Islet of Langerhans (tissue), 1 donor: ENCODE measurements around the gene FADD.
"Not testable (repeated sequence)": the region's sequence is repeated elsewhere in the genome, so short reads cannot be mapped to it uniquely, and the experiment has no call there.

Source experiments
- FAIRE-seq: peaks from one replicate; lab custom pipeline; 2011; peaks lifted over from hg19 to GRCh38; lab: Jason Lieb, UNC

The FADD gene

DNA sequence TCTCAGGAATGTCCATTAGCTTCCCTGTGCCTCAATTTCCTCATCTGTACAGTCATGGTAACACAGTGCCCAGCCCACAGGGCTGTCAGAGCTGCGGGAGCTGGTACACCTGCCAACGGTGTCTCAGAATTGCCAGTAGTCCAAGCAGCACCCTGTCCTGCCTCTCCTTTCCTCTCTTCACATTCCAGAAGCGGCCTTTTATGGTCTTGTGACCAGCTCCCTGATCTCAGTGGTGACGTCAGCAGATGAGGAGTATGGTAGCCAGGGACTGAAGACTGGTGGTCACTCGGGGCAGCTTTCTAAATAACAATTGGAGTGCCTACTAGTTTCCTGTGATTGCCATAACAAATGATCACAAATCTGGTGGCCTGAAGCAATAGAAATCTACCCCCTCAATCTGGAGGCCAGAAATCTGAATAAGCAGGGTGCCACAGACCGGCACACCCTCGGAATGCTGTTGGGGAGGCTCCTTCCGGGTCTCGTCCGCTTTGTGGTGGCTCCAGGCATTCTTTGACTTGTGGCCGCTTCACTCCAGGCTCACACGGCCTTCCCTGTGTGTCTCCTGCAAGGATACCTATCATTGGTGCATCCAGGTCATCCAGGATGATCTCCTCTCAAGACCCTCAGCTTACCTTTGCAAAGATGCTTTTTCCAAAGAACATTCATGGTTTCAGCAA is 2.1 kb downstream of the FADD start:
- FAIRE-seq, result no peak

DNA sequence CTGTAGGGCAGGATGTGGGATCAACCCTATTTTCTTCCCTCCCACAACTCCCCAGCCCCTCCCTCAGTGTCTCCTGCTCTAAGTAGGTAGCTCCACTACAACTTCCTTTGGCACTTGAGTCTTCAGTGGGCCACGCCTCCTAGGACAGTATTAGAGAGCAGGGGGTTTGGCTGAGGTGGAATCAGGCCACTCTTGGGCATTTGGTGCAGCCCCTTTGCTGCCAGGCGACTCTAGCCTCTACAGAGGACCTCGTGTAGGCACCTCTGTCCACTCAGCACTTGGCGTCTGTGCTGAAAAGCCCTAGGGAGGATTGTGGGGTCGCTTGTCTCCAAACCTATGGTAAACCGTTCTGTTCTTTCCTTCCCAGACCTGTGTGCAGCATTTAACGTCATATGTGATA is 2.7 kb downstream of the FADD start:
- no peak for FAIRE-seq

DNA sequence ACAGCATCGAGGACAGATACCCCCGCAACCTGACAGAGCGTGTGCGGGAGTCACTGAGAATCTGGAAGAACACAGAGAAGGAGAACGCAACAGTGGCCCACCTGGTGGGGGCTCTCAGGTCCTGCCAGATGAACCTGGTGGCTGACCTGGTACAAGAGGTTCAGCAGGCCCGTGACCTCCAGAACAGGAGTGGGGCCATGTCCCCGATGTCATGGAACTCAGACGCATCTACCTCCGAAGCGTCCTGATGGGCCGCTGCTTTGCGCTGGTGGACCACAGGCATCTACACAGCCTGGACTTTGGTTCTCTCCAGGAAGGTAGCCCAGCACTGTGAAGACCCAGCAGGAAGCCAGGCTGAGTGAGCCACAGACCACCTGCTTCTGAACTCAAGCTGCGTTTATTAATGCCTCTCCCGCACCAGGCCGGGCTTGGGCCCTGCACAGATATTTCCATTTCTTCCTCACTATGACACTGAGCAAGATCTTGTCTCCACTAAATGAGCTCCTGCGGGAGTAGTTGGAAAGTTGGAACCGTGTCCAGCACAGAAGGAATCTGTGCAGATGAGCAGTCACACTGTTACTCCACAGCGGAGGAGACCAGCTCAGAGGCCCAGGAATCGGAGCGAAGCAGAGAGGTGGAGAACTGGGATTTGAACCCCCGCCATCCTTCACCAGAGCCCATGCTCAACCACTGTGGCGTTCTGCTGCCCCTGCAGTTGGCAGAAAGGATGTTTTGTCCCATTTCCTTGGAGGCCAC is 3.3 kb downstream of the FADD start:
- no peak for FAIRE-seq

DNA sequence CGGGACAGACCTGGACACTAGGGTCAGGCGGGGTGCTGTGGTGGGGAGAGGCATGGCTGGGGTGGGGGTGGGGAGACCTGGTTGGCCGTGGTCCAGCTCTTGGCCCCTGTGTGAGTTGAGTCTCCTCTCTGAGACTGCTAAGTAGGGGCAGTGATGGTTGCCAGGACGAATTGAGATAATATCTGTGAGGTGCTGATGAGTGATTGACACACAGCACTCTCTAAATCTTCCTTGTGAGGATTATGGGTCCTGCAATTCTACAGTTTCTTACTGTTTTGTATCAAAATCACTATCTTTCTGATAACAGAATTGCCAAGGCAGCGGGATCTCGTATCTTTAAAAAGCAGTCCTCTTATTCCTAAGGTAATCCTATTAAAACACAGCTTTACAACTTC is 3.9 kb downstream of the FADD start:
- no peak for FAIRE-seq

DNA sequence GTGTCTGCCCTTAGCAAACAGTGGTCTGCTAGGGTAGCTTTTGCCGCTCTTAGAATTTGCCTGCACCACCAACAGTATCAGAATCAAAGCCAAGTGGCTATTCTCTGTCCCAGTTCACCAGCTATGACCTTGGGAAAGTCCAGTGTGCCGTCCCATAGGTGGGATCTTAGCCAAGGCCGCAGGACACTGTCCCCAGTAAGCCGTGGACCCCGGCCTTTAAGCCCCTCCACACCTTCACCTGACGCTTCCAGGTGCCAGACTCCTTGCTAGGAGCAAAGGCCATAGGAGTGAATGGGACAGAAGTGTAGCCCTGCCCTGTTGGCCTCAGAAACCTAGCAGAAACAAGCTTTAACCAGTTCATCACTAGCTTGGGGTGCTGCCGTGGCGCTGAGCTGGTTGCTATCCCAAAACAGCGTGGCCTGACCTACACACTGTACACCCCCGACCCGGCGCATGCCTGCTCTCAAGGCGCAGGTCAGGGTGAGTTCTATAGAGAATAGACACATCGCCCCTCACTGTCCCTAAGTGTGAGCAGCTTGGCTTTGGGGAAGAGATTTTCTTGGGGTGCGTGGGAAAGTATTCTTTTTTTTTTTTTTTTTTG is 4.5 kb downstream of the FADD start:
- FAIRE-seq, result no peak

DNA sequence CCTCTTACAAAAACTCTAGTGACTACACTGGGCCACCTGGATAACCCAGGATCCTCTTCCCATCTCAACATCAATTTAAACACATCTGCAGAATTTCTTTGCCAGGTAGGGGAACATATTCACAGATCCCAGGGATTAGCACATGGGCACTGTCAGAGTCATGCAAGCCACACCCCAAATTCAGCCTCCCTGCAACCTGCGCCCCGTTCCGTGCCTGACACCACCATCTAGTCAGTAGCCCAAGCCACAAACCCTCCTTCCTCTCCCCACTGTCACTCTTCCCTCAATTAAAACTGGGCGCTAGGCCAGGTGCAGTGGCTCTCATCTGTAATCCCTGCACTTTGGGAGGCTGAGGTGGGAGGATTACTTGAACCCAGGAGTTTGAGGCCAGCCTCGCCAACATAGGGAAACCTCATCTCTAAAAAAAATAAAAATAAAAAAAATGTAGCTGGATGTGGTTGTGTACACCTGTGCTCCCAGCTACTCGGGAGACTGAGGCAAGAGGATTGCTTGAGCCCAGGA is 6.4 kb downstream of the FADD start:
- FAIRE-seq, result no peak

DNA sequence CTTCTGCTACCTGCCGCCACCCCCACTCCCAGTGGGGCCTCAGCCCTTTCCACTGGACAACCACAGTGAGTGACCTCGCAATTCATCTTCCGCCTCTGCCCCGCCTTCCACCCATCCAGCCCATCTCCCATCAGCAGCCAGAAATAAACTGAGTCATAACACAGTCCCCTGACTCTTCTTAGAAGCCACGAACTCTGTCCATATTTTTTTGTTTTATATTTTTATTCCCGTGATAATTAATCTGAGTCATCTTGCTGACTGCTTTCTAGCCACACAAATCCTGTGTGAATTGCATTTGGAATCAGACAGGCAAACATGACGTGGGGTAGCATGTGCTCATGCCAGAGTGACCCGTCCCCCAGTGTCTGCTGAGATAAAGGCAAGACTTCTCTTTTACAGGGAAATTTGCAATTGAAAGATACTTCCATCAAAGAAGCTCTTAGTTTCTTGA is 7.0 kb downstream of the FADD start:
- FAIRE-seq, result no peak

DNA sequence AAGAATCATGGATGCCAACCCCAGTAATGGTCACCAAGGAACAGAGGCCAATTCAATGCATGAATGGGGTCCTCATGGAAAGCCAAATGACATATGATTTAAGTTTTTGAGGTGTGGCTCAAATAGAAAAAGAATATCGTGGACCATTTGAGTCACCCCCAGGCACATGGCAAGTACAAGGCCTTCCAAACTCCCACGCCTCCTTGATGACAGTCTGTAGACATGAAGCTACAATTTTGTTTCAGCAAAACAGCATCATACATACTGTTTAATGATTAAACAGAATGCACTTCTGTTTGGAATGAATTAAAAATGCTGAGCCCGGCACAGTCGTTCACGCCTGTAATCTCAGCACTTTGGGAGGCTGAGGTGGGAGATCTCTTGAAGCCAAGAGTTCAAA is 7.4 kb downstream of the FADD start:
- no peak for FAIRE-seq

DNA sequence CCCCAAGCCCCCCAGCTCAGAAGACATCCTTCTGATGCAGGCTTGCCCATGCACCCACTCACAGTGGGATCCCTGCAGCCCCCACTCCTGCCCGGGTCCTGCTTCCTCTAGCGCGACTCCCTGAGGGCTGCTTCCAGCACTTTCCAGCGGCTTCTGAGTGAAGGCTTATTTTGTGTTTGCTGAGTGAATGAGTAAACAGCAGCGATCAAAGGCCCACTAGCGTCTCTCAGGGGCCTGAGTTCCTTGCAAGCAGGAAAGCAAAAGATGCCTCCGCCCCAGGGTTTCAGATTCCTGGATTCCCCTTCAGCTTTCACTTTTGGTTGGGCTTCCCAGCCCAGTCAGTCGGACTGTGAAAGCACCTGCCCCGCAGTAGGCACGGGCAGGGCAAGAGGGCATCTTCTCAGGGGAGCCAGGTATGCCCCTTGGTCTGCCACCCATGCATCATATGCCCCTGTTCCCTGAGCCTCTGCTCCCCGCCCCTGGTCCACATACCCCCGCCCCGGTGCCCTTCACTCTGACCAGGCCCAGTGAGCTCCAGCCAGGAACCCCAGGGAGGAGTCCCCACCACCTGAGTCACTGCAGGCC is 9.2 kb downstream of the FADD start:
- FAIRE-seq, result no peak

DNA sequence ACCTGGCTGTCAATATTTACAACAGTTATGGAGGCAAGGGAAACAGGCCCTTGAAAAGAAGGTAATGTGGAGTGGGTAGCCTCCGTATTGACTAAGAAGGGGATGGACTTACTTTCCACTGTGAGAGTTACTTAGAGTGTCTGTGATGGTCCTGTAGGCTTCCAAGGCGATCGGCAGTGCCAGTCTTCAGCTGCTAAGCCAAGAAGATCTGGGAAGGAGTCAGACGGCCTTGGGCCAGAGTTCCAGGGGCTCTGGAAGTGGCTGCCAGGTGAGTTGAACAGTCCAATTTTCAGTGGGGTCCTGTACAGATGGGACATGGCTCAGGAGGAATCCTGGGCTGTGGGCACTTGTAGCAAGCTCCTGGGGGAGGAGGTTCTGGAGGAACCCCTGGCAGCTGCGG is 14.3 kb downstream of the FADD start:
- FAIRE-seq, result not testable (repeated sequence)

DNA sequence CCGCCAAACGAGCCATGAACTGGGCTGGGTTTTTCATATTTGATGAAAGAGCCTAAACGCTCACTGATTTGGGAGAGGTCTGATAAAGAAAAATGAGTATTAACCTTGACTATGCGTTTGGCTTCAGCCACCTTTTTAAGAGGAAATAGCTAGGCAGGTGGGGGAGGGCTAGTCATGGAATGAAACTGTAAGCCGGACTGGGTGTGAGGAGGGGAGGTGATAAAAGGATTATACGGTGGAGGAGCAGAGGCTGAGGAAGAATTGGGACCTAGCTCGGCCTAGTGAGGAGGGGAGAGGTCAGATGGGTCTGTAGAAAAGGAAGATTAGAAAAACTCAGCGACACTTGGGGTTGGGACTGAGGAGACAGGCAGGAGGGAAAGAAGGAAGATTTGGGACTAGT is 15.0 kb downstream of the FADD start:
- not testable (repeated sequence) for FAIRE-seq

DNA sequence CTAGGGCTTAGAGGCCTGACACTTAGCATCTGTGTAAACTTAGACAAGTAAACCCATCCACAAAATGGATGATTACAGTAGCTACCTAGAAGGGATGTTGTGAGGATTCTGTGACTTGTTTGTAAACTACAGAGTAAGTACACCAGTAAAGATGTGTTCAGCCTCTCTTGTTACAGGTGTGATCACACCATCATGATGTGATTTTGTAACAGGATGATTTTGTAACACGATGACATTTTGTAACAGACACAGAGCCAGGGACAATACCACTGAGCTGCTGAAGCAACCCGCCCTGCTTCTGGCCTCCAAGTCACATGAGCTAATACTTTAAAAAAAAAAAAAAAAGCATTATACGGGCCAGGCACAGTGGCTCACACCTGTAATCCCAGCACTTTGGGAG is 17.0 kb downstream of the FADD start:
- no peak for FAIRE-seq

DNA sequence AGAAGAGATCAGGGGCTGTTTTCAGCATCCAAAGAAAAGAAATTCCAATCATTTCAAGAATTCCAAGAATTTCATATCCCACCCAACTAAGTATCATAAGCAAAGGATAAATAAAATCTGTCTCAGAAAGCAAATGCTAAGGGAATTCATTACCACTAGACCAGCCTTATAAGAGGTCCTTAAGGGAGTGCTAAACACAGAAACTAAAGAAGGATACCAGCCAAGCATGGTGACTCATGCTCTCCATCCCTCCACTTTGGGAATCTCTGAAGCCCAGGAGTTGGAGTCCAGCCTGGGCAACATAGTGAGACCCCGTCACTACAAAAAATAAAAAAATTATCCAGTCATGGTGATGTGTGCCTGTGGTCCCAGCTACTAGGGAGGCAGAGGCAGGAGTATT is 17.8 kb downstream of the FADD start:
- no peak for FAIRE-seq

DNA sequence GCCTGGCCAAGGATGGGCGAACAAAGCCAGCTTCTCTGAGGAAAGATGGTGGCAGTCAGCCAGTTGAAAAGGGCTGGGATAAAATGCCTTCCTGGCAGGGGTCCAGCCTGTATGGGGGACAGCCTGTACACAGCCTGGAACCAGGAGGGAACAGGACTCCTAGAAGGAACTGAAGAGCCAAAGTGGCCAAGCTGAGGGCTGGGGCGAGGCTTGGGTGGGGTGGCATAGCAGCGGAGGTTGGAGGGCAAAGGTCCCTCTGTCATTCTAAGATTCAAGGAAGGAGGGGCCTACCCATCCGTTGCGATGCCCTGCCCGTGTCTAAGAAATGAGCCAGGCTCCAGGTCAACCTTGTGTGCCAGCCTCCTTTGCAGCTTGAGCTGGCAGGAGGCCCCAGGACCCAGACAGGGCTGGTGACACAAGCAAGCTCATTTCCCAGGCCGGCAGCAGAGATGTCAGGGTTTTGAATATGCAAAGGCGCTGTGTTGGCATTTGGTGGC is 22.6 kb downstream of the FADD start:
- FAIRE-seq, result no peak

DNA sequence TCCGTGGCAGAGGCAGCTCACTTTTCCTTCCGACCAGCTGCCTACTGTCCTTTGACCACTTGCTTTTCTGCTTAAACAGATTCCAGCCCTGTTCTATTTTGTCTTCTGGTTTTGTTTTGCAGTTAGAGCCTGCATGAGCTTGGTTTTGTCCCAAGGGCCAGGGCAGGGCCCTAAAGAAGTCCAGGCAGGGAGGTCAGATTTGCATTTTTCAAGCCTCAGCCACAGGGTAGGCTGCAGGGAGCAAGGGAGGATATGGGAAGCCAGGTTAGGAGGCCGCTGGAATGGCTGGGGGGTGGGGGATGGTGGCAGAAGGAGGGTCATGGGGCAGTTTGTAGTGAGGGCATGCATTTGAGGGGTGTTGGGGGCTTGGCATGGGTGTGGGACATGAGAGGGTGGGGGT is 23.1 kb downstream of the FADD start:
- FAIRE-seq, result no peak

DNA sequence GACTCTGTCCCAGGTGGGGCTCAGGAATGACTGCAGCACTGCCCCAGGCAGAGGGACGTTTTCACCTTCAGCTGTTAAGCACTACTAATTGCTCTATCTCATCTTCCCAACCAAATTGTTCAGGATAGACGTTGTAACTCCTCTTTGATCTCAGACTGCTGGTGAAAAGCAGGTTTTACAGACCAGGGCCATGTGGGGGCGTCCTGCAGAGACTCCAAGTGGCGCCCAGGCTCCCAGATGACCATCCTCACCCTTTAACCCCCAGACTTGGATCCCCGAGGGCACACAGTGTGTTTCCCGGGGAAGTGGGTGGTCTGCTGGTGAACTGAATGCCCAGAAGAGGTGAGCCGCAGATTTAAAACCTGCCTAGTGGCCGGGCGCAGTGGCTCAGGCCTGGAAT is 23.9 kb downstream of the FADD start:
- FAIRE-seq, result no peak

DNA sequence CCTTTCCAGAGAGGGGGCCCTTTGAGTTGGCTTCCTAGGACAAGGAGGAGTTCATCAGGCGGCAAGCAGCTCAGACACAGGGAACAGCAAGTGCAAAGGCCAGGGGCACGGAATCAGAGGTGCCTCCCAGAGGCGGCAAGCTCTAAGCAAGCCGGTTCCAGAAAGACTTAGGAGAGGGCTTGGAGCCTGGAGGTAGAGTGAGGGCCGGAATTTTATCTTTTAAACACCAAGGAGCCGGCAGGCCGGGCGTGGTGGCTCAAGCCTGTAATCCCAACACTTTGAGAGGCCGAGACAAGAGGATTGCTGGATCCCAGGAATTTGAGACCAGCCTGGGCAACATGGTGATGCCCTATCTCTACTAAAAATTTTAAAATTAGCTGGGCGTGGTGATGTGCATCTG is 26.6 kb downstream of the FADD start:
- no peak for FAIRE-seq

DNA sequence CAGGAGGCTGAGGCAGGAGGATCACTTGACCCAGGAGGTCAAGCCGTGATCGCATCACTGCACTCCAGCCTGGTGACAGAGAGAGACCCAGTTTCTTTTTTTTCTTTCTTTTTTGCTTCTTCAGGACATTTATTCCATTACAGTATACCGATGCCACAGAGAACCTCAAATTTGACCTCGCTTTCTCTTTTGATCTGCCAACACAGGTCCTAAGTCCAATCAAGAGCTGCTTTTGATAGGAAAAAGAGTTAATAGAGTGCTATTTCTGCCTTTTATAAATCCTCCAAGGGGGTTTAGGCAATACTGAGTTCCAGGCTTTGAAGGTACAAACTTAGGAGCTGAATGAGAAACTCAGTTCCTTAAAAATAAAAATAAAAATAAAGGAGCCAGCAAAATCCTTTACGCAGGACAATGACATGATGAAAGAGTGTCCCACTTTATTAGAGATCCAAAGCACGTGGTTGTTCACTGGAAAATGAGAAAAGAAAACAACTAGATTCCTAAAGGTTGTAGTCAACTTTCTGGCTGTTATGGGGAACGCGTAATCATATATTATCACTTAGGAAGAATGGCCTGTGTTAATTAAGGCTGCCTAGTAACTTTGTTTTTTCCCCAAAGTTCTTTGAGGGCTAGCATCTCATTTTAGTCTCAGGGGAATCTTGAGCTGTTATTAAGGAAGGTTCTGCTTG is 27.2 kb downstream of the FADD start:
- no peak for FAIRE-seq

DNA sequence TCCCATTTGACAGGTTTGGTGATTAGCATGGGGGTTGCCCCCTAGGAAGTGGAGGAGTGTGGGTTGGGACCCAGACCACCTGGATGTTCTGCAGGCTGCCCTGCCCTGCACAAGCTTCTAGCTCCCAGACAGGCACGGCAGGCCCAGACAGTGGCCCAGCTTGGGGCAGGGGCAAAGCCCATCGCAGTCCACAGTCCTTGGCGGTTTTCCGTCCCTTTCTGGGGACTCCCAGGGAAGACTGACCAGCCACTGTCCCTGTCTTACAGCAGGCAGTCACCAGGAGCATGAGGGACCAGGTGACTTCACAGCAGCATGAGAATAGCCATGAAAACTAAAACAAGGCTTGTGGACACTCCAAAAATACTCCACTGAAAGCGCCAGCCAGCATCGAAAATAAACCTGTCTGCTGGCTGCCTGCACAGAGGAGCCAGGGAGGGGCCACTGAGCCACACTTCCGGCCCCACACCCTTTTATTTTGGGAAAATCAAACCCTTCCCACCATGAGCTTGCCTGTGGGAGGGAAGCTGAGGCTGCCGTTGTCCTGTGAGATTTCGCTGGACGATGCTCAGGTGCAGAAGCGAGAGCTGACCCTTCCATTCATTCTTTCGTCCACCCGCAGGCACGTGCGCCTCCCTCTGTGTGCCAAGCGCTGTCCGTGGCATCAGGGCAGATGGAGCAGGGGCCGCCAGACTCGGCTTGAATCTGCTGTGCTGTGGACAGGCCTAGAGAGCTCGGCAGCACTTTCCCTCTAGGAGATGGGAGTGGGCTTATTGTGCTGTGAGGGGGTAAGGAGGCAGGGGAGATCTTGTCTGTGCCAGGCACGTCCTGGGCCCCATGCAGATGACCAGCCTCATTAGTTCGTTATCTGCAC is 28.0 kb downstream of the FADD start:
- no peak for FAIRE-seq

DNA sequence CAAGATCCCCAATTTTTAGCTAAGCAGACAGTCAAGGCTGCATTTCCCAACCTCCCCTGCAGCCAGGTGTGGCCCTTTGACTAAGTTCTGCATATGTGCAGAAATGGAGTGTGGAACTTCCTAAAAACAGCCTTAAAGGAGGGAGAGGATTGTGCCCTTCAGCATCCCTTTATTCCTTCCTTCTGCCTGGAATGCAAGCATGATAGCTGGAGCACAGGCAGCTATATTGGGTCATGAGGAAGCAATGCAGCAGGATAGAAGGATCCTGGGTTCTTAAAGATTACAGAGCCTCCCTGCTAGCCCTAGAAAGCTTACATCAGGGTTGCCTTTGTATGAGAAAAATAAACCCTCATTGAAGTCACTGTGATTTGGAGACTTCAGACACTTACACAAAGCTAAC is 29.9 kb downstream of the FADD start:
- FAIRE-seq, result no peak

DNA sequence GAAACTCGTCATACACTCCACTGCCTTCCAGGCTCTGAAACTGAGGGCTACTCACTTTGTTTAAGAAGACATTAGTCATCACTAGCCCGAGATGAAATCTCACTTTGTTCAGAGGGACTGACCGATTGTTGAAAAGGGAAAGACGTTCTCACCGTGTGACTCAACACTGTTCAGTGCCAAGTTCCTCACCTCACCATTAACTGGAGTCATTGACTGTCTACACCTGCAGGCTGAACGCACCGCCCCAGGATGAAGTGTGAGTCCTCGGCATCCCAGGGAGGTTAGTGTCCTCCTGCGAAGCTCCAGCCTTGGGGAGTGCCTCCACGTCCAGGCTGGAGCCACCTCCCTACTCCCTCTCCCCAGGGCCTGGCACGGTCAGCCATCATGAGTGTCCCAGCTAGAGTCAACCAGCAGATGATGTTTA is 30.4 kb downstream of the FADD start:
- no peak for FAIRE-seq
